ENCODE measurements around the gene SLF2. TPM values are rescaled to one million over a fixed set of nuclear protein-coding genes. Genes with fewer than 3 reads are reported as not detected.
A peak's percentile ranks its signal among the peaks of the same experiment; 100 is the strongest.

The SLF2 gene
- total and polyA plus RNA-seq, 2 of the 13 experiments (the other 11 are each of a cell fraction or from before 2014, with no cell fraction given): 12.2 to 48.1 TPM

DNA sequence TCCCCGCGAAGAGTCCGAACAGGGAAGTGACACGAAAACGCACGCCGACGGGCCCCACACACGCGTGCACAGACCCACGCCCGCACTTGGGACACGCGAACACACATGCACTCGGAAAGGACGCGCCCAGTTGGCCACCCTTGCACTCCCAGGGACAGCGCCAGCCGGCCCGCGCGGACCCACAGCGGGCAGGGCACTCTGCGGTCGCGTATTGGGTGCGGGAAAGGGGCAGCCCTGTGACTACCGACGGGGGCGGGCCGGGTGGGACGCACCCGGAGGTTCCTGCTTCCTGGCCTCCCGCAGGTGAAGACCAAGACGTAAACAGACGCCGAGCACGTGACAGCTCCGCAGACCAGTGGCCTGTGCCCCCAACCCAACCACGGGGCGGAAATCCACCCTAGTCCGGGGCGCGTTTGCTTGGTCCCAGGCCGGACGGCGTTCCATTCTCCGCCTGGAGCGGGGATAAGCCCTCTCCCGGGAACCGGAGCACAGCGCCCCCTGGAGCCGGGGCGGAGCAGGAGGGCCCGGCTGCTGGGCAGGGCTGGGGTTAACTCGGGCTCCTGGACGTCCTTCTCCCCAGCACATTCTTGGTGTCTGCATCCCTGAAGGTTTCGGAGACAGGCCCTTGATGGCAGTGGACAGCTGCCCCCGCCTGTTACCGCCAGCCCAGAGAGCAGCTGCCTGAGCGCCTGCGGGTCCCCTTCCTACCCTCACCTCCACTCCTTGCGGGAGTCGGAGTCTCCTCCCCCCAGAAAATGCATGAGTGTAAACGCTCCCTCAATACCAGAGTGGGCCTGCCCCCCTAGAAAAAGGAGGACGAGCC is 84.8 kb downstream of the SLF2 start (continued):
- peak; percentile 64; the same call in 1 of the 2 replicates for TF ChIP-seq IKZF5 (CRISPR knock-in tag; IDR thresholded peaks at IDR 0.05)
- TF ChIP-seq KMT2A (CRISPR knock-in tag; IDR thresholded peaks at IDR 0.05): peak; percentile 10; the same call in 1 of the 2 replicates
- TF ChIP-seq, protein P1, sequence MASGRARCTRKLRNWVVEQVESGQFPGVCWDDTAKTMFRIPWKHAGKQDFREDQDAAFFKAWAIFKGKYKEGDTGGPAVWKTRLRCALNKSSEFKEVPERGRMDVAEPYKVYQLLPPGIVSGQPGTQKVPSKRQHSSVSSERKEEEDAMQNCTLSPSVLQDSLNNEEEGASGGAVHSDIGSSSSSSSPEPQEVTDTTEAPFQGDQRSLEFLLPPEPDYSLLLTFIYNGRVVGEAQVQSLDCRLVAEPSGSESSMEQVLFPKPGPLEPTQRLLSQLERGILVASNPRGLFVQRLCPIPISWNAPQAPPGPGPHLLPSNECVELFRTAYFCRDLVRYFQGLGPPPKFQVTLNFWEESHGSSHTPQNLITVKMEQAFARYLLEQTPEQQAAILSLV (CRISPR knock-in tag; IDR thresholded peaks at IDR 0.05; ENCODE audit: borderline replicate concordance): peak; percentile 43
- TF ChIP-seq, protein P2, sequence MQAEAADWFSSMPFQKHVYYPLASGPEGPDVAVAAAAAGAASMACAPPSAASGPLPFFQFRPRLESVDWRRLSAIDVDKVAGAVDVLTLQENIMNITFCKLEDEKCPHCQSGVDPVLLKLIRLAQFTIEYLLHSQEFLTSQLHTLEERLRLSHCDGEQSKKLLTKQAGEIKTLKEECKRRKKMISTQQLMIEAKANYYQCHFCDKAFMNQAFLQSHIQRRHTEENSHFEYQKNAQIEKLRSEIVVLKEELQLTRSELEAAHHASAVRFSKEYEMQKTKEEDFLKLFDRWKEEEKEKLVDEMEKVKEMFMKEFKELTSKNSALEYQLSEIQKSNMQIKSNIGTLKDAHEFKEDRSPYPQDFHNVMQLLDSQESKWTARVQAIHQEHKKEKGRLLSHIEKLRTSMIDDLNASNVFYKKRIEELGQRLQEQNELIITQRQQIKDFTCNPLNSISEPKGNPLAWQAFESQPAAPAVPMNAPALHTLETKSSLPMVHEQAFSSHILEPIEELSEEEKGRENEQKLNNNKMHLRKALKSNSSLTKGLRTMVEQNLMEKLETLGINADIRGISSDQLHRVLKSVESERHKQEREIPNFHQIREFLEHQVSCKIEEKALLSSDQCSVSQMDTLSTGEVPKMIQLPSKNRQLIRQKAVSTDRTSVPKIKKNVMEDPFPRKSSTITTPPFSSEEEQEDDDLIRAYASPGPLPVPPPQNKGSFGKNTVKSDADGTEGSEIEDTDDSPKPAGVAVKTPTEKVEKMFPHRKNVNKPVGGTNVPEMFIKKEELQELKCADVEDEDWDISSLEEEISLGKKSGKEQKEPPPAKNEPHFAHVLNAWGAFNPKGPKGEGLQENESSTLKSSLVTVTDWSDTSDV (CRISPR knock-in tag; IDR thresholded peaks at IDR 0.05): peak; percentile 66; the same call in 1 of the 2 replicates
- TF ChIP-seq AHR (CRISPR knock-in tag; IDR thresholded peaks at IDR 0.05): 0 out of 2 replicates have a peak, but pooled peaks have one; percentile 45
- no peak for TF ChIP-seq MTA1 (CRISPR knock-in tag; IDR thresholded peaks at IDR 0.05; ENCODE audit: borderline replicate concordance)
- TF ChIP-seq HINFP (CRISPR knock-in tag; IDR thresholded peaks at IDR 0.05; ENCODE audit: low read depth): no peak
- peak; percentile 28; the same call in 1 of the 2 replicates for TF ChIP-seq SP2 (CRISPR knock-in tag; IDR thresholded peaks at IDR 0.05)
- TF ChIP-seq, protein P3, sequence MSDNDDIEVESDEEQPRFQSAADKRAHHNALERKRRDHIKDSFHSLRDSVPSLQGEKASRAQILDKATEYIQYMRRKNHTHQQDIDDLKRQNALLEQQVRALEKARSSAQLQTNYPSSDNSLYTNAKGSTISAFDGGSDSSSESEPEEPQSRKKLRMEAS (IDR thresholded peaks at IDR 0.05): peak; percentile 35
- TF ChIP-seq LCORL (IDR thresholded peaks at IDR 0.05): no peak
- peak; percentile 36; the same call in 1 of the 2 replicates for TF ChIP-seq LCORL (CRISPR knock-in tag; IDR thresholded peaks at IDR 0.05)
- TF ChIP-seq PATZ1 (CRISPR knock-in tag; IDR thresholded peaks at IDR 0.05): peak; percentile 57
- TF ChIP-seq ZNF782 (CRISPR knock-in tag; IDR thresholded peaks at IDR 0.05; ENCODE audit: borderline replicate concordance): no peak
- peak; percentile 84 for TF ChIP-seq SRSF1 (optimal IDR thresholded peaks at IDR 0.05; ENCODE audit: low read depth, low read length)
- peak; percentile 46; the same call in 1 of the 2 replicates for TF ChIP-seq LBX2 (CRISPR knock-in tag; IDR thresholded peaks at IDR 0.05; ENCODE audit: borderline replicate concordance)
- TF ChIP-seq PHF5A (CRISPR knock-in tag; IDR thresholded peaks at IDR 0.05; ENCODE audit: low read depth, unreplicated experiment): no peak
- peak; percentile 25; the same call in 1 of the 2 replicates for TF ChIP-seq POLR2G (IDR thresholded peaks at IDR 0.05; ENCODE audit: low read depth, low read length)
- TF ChIP-seq HDAC1 (CRISPR knock-in tag; IDR thresholded peaks at IDR 0.05): 0 out of 2 replicates have a peak, but pooled peaks have one; percentile 44

Measured in HepG2 (cell line).